Measurements from ENCODE around the gene DIAPH2.

DNA sequence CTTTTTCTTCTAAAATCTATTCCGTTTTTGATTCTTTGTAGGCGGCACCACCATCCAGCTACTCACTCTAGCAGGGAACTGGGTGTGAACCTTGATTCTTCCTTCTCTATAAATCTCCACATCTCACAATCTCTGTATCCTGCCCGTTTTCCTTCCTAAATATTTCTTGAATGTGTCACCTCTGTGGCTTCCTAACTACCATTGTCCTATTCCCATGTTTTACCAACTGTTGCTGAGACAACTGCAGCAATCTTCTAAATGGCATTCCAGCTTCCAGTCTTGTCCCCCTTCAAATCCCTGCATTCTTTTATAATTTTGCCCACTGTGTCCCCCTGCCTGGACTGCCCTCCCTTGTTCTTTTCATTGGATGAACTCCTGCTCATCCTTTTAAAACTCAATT lies 840.4 kb downstream of the DIAPH2 start:
- no peak for TF ChIP-seq EGR1 (IDR thresholded peaks at IDR 0.05; ENCODE audit: low read depth)
- no peak for TF ChIP-seq REST (IDR thresholded peaks at IDR 0.05; ENCODE audit: low read depth)
- TF ChIP-seq SIN3A (IDR thresholded peaks at IDR 0.05; ENCODE audit: low read depth), result no peak
- no peak for TF ChIP-seq POLR2AphosphoS5 (IDR thresholded peaks at IDR 0.05; ENCODE audit: low read depth, low read length)
- TF ChIP-seq CTCF (IDR thresholded peaks at IDR 0.05 in 2 of 3, conservative IDR thresholded peaks at IDR 0.05 in 1 of 3; ENCODE audit: borderline replicate concordance in 1 of 3, insufficient read depth in 1 of 3, low read depth in 2 of 3, low read length in 2 of 3), result no peak
- no peak for TF ChIP-seq TCF7L2 (IDR thresholded peaks at IDR 0.05; ENCODE audit: borderline replicate concordance, extremely low read depth, insufficient read depth, insufficient read length)
- TF ChIP-seq ZNF274 (IDR thresholded peaks at IDR 0.05; ENCODE audit: low read depth, low read length), result no peak
- no peak for TF ChIP-seq EZH2 (IDR thresholded peaks at IDR 0.05)
- no peak for TF ChIP-seq EZH2phosphoT487 (IDR thresholded peaks at IDR 0.05; ENCODE audit: borderline replicate concordance)
- TF ChIP-seq ATF3 (IDR thresholded peaks at IDR 0.05), result no peak
- TF ChIP-seq POLR2A (IDR thresholded peaks at IDR 0.05; ENCODE audit: borderline replicate concordance, extremely low read depth, insufficient read depth, insufficient read length), result no peak
- no peak for TF ChIP-seq ZBTB33 (IDR thresholded peaks at IDR 0.05; ENCODE audit: extremely low read depth, insufficient replicate concordance, low read length)
- no peak for TF ChIP-seq FOSL1 (IDR thresholded peaks at IDR 0.05; ENCODE audit: low read depth)
- no peak for TF ChIP-seq CEBPB (IDR thresholded peaks at IDR 0.05; ENCODE audit: low read depth)

Measured in HCT116 (cell line).